Measurements from ENCODE around the gene WDR27. TPM values are rescaled to one million over a fixed set of nuclear protein-coding genes. Genes with fewer than 3 reads are reported as not detected.

WDR27 gene
- total RNA-seq, 1 experiment from 2014 or later: 12.3 TPM

DNA sequence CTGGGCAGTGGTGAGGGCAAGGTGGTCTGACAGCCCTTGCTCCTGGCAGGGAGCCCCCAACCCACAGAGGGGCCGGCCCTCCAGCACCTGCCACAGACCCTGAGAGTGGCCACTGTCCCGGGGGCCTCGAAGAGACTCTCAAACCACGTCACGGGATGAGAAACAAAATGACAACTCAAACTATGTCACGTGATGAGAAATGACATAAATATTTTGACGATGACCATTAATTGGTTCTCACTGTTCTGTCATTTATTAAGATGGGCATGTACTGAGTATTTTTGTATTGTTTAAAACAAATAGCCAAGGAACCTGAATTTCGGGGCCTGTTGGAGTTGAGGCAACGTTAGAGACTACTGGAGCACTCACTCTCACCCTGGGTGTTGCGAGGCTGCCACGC, 135.5 kb downstream of the WDR27 start:
- DNase-seq (ENCODE audit: low read depth): no peak

- DNase-seq (ENCODE audit: low read depth): no peak
These were observed 137.2 kb downstream of the WDR27 start for GRCh38 chr6:169564453-169565240.

DNA sequence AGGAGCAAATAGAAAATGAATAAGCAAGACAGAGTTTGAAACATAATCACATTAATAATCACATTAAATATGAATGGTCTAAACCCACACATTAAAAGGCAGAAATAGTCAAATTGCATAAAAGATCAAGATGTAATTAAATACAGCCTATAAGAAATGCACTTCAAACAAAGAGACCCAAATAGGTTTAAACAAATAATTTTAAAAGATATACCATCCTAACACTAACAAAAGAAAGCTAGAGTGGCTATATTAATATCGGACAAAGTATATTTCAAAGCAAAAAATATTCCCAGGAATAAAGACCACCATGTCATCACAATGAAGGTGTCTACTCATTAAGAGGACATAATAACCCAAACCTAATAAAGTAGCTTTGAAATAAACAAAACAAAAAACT, 140.2 kb downstream of the WDR27 start:
- DNase-seq (ENCODE audit: low read depth): no peak

DNA sequence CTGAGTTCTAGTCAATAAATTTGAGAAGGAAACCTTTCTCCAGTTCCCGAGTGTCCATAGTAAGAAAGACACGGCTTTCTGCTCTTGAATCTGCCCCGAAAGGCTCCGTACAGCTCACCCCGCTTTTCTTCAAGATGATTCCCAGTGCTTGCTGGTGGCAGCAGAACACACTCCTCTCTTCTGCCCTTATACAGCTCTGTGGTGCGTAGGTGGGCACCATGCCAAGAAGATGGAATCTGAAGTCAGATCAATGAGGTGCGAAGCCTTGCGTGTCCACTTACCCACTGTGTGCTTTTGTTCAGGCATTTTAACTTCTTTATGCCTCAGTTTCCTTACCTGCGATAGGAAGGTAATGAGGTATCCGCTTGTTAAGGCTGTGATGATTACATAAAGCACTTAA, 142.2 kb downstream of the WDR27 start:
- DNase-seq (ENCODE audit: low read depth): no peak

- no peak for DNase-seq (ENCODE audit: low read depth)
These were observed 142.9 kb downstream of the WDR27 start for GRCh38 chr6:169558774-169559441.

GRCh38 chr6:169558378-169558773, 143.5 kb downstream of the WDR27 start:
- DNase-seq (ENCODE audit: low read depth): no peak

GRCh38 chr6:169557887-169558286, 143.9 kb downstream of the WDR27 start:
- DNase-seq (ENCODE audit: low read depth): no peak

GRCh38 chr6:169556758-169557548, 144.9 kb downstream of the WDR27 start:
- no peak for DNase-seq (ENCODE audit: low read depth)

- DNase-seq (ENCODE audit: low read depth): no peak
These were observed 145.7 kb downstream of the WDR27 start for GRCh38 chr6:169555971-169556617.

- peak; percentile 17 for DNase-seq (ENCODE audit: low read depth)
These were observed 155.8 kb downstream of the WDR27 start for GRCh38 chr6:169545982-169546381.

DNA sequence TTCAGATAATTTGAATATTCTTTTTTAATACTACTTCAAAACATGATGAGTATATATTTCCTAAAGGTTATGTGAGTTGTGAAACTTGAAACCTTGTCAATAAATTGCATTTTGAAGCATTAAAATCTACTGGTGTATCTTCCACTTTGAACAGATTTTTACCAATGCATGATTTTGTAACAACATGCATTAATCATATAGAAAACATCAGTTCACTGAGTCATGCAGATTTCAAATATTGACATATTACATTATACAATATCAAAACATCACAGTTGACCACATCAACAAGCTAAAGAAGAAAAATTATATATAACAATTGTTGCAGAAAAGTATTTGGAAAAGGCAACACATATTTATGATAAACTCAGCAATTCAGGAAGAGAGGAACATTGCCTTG, 158.1 kb downstream of the WDR27 start:
- no peak for DNase-seq (ENCODE audit: low read depth)

DNA sequence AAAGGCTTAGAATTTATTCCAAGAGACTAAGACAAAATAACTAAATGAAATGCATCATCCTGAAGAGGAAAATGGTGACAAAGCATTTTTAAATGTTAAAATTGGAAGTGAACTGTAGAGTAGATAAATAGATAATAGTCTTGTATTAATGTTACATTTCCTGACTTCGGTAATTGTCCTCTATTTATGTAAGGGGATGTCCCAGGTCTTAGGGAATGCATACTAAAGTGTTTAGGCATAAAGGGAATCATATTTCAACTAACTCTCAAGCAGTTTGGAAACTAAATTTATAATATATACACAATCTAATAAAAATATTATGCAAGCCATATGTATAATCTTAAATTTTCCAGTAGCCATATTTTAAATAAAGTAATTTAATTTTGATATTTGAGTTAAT, 159.3 kb downstream of the WDR27 start:
- no peak for DNase-seq (ENCODE audit: low read depth)

DNA sequence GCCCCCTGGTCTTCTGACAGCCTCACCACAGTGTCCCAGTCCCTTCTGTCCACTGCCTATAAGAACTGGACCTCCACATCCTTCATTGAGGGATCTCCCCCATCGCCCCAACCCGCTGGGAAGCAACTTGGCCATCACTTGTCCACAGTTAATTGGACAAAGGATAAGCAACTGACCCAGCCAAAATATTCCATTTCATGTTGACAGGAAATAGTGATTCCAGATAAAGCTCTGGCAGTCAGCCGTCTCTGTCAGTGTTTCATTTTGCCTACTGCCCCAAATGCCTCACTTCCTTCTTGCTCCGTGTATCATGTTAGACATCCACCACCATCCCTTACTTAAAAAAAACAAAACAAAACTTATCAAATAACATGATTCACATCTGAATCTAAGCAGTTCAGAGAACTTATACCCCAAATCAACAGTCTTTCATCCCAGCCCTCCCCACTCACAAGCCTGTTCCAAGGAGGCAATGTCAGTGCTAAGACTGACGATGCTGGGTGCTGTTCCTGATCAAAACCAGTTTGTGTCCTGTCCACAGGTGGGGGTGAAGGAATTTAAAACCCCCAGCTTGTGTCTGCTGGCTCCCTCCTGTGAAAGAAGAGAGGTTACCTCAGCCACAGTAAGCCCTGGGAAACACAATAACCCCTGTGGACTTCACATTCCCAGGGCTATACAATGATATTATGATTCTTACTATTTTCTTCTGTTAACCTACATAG, 162.5 kb downstream of the WDR27 start:
- DNase-seq (ENCODE audit: low read depth): no peak

- DNase-seq (ENCODE audit: low read depth): peak; percentile 69
These were observed 165.2 kb downstream of the WDR27 start for GRCh38 chr6:169536446-169537170.

GRCh38 chr6:169534039-169534421, 167.8 kb downstream of the WDR27 start:
- DNase-seq (ENCODE audit: low read depth): no peak

DNA sequence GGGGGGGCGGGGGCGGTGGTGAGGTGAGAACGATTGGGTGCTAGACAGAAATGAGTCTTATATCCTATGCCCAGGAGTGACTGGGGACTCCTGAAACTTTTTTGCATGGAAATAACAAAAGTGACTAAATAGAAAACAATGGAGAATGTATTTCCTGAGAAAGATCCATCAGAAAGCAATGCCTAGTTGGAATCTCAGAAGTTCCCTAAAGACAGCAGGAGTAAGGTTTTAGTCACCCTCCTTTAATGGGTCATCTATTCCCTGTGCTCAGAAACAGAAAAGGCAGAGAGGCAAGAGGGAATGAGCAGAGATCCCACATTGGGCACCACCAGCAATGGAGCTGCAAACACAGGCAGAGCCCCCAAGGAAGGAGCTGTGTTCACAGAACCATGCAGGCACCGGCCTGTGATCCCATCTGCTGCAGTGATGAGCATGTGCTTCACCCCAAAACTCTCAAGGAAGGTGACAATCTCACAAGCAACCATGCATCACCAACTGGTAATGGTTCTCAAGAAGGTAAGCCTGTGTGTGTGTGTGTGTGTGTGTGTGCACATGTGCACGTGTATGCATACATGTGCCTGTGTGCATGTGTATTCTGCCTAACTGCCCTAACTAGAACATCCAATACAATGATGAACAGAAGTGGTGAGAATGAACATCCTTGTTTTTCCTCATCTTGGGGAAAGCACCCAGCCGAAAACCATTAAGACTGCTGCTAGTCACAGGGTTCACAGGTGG, 168.4 kb downstream of the WDR27 start:
- DNase-seq (ENCODE audit: low read depth): no peak

DNA sequence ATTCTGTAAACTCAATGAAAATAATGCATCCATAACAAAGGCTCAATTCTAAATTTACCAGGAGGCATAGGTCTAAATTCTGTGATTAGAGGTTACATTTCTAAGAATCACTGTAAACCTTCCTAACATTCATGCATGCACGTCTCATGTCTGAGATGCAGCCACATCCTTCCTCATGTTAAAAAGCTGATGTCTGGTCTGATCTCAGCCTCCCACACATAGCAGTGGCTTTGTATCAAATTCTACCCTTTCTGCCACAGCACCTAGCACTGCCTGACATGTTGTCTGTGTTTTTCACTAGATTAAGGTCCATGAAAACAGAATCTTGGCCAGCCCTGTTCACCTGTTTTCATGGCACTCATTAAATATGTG, 171.1 kb downstream of the WDR27 start:
- DNase-seq (ENCODE audit: low read depth): peak; percentile 34

- peak; percentile 74 for DNase-seq (ENCODE audit: low read depth)
These were observed 171.7 kb downstream of the WDR27 start for GRCh38 chr6:169529931-169530751.

DNA sequence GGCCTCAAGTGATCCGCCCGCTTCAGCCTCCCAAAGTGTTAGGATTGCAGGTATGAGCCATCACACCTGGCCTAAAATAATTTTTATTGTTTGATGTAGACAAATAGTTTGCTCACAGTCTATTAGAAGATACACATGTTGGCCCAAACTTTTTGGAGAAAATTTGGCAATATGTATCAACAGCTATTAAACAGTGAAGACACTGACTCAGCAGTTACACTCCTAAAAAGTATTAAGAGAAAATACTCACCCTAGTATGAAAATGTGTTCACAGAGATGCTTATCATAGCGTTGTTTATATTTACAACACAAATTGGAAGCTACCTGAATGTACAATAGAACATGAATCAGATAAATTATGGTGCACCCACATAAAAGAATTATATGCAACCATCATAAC, 173.1 kb downstream of the WDR27 start:
- no peak for DNase-seq (ENCODE audit: low read depth)

Measured in RPMI7951 (cell line).